ENCODE results near the gene CAPN2. TPM values are rescaled to one million over a fixed set of nuclear protein-coding genes. Genes with fewer than 3 reads are reported as not detected.

CAPN2 gene
- total and polyA plus RNA-seq, 2 donors (not counting 1 experiment from before 2014, with no cell fraction given) = 63.9 to 79.6 TPM

DNA sequence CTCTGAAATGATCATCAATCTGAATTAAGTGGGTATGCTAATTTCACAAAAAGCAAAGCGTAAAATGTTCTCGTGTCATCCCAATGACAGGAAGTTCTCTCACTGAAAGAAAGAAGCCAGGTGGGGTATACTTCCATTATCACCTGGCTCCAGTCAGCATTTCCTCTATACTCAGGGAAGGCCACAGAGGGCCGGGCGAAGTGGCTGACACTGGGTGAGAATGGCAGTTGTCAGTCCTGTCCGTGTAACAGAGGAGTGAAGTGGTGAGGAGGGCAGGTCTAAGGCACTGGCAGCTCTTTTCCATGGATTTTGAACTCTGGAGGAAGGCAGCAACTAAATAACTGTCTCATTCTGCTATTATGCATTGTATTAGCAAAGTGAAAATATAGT lies 60.4 kb downstream of the CAPN2 start:
- no peak overlapping the region for H3K4me2 ChIP-seq (replicated peaks; ENCODE audit: low read depth, low read length, poor library complexity, severe bottlenecking)
- CTCF ChIA-PET = no interaction called here

DNA sequence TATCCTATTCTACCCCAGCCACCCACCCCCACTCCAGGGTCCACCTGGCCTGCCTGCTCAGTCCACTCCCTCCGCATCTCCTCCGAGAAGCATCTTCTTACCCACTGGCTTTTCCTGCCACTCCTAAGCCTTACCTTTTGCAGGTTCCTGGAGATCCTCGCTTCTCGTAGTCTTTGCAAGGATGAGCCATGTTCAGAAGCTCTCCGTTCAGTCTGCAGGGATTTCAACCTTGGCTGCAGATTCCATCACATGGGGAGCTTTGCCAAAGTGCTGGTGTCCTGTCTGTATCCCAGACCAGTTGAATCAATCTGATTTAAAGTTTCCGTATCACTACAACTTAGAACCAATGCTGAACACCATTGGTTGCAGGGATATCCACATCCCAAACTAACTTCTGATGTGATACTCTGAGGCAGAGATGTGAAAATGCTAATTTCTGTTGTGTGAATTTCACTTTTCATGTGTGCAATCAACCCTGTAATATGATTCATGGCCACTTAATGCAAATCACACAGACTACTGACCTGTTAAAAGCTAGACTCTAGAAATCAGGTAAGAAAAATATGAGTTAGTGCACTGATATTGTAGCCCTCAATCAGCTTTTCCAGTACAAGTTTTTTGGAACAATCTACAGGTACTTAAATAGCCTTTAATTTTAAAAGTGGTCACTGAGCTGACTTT lies 61.9 kb downstream of the CAPN2 start:
- Histone ChIP-seq H3K4me1 (ENCODE audit: control insufficient read depth in 2 of 2, insufficient read depth in 2 of 2, low read length in 2 of 2) (no peaks in the 10 kb centered on the region), H3K79me2 (ENCODE audit: control insufficient read depth, insufficient read depth, low read length) (no peaks in the 10 kb centered on the region), H3K36me3 (replicated peaks in 1 of 2; ENCODE audit: control extremely low read depth in 1 of 2, control insufficient read depth in 1 of 2, extremely low read depth in 1 of 2, insufficient read depth in 2 of 2, low read length in 1 of 2) (peaks cover 13 to 67% of the 10 kb centered on the region in 2 experiments), H3K4me2 (replicated peaks; ENCODE audit: low read depth, low read length, poor library complexity, severe bottlenecking) (no peak overlapping the region), H3K9ac (ENCODE audit: low read length) (no peak overlapping the region), H2AFZ (ENCODE audit: insufficient read depth, low read depth, low read length, poor library complexity, severe bottlenecking) (no peak overlapping the region), H3K27ac (ENCODE audit: low read length in 2 of 2) (no peak overlapping the region), H3K27me3 (replicated peaks in 1 of 4; ENCODE audit: control extremely low read depth in 1 of 4, control insufficient read depth in 3 of 4, insufficient read depth in 4 of 4, low read length in 3 of 4) (no peaks in the 10 kb centered on the region), H3K4me3 (ENCODE audit: control extremely low read depth in 1 of 5, extremely low read depth in 1 of 5, insufficient read depth in 1 of 5, low read depth in 2 of 5, low read length in 4 of 5) (no peak overlapping the region), H4K20me1 (ENCODE audit: control insufficient read depth, insufficient read depth, low read length, poor library complexity, severe bottlenecking) (no peaks in the 10 kb centered on the region), H3K9me3 (ENCODE audit: control extremely low read depth in 1 of 3, control insufficient read depth in 2 of 3, insufficient read depth in 1 of 3, low read length in 2 of 3) (no peaks in the 10 kb centered on the region)
- TF ChIP-seq EZH2 (IDR thresholded peaks at IDR 0.05; ENCODE audit: borderline replicate concordance, insufficient read depth, low read depth, low read length, poor library complexity, severe bottlenecking) = no peak
- TF ChIP-seq, protein P1, sequence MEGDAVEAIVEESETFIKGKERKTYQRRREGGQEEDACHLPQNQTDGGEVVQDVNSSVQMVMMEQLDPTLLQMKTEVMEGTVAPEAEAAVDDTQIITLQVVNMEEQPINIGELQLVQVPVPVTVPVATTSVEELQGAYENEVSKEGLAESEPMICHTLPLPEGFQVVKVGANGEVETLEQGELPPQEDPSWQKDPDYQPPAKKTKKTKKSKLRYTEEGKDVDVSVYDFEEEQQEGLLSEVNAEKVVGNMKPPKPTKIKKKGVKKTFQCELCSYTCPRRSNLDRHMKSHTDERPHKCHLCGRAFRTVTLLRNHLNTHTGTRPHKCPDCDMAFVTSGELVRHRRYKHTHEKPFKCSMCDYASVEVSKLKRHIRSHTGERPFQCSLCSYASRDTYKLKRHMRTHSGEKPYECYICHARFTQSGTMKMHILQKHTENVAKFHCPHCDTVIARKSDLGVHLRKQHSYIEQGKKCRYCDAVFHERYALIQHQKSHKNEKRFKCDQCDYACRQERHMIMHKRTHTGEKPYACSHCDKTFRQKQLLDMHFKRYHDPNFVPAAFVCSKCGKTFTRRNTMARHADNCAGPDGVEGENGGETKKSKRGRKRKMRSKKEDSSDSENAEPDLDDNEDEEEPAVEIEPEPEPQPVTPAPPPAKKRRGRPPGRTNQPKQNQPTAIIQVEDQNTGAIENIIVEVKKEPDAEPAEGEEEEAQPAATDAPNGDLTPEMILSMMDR (IDR thresholded peaks at IDR 0.05) = no peak
- WGBS (ENCODE audit: insufficient coverage) = 96% methylated on average over 5 of the region's 6 CpGs
- POLR2A ChIA-PET = no interaction called here
- Mint-ChIP-seq H3K27ac (no peak overlapping the region), H3K4me3 (no peak overlapping the region), H3K27me3 (no peaks in the 10 kb centered on the region), H3K4me1 (peaks cover 13% of the 10 kb centered on the region), H3K9me3 (ENCODE audit: insufficient read depth) (no peaks in the 10 kb centered on the region)
- ATAC-seq (ENCODE audit: low read depth) (no peak), DNase-seq (no peak)
- CTCF ChIA-PET = interaction anchor here (0.6 to 2.9 kb wide), 5 partner anchors 25 to 692 kb away, joined by 3 to 17 read pairs (median 3); no protein-coding TSS in a partner anchor
- intact Hi-C loops (cut with micrococcal nuclease) = no loop called here

More for the DNA sequence above, 60.4 kb downstream of the CAPN2 start:
- WGBS (ENCODE audit: insufficient coverage) = no CpG with 5 or more reads among the region's 5 CpGs
- DNase-seq (no peak), ATAC-seq (ENCODE audit: low read depth) (no peak)
- H3K79me2 ChIP-seq (ENCODE audit: control insufficient read depth, insufficient read depth, low read length) = no peaks in the 10 kb centered on the region
- H3K9ac ChIP-seq (ENCODE audit: low read length) = no peak overlapping the region
- no peaks in the 10 kb centered on the region for H3K4me1 ChIP-seq (ENCODE audit: control insufficient read depth in 2 of 2, insufficient read depth in 2 of 2, low read length in 2 of 2)
- no peak overlapping the region for H3K4me3 ChIP-seq (ENCODE audit: control extremely low read depth in 1 of 5, extremely low read depth in 1 of 5, insufficient read depth in 1 of 5, low read depth in 2 of 5, low read length in 4 of 5)
- no peaks in the 10 kb centered on the region for H3K9me3 ChIP-seq (ENCODE audit: control extremely low read depth in 1 of 3, control insufficient read depth in 2 of 3, insufficient read depth in 1 of 3, low read length in 2 of 3)
- intact Hi-C loops (cut with micrococcal nuclease) = no loop called here
- Mint-ChIP-seq H3K27ac (no peak overlapping the region), H3K27me3 (no peaks in the 10 kb centered on the region), H3K9me3 (ENCODE audit: insufficient read depth) (no peaks in the 10 kb centered on the region), H3K4me1 (peaks cover 13% of the 10 kb centered on the region), H3K4me3 (no peak overlapping the region)
- POLR2A ChIA-PET = no interaction called here
- H3K27me3 ChIP-seq (replicated peaks in 1 of 4; ENCODE audit: control extremely low read depth in 1 of 4, control insufficient read depth in 3 of 4, insufficient read depth in 4 of 4, low read length in 3 of 4) = no peaks in the 10 kb centered on the region
- TF ChIP-seq, protein P1 (IDR thresholded peaks at IDR 0.05) = no peak
- TF ChIP-seq EZH2 (IDR thresholded peaks at IDR 0.05; ENCODE audit: borderline replicate concordance, insufficient read depth, low read depth, low read length, poor library complexity, severe bottlenecking) = no peak
- no peaks in the 10 kb centered on the region for H4K20me1 ChIP-seq (ENCODE audit: control insufficient read depth, insufficient read depth, low read length, poor library complexity, severe bottlenecking)
- H3K27ac ChIP-seq (ENCODE audit: low read length in 2 of 2) = no peak overlapping the region
- H3K36me3 ChIP-seq (replicated peaks in 1 of 2; ENCODE audit: control extremely low read depth in 1 of 2, control insufficient read depth in 1 of 2, extremely low read depth in 1 of 2, insufficient read depth in 2 of 2, low read length in 1 of 2) = peaks cover 9 to 62% of the 10 kb centered on the region in 2 experiments
- H2AFZ ChIP-seq (ENCODE audit: insufficient read depth, low read depth, low read length, poor library complexity, severe bottlenecking) = no peak overlapping the region
